GM21619 (cell line): Measurements from ENCODE around the gene UBE2Q2.

Source experiments
- ATAC-seq: cut with Tn5 transposase; IDR thresholded peaks from one replicate; pipeline ENCODE4 v1.9.1; 2021; ENCODE audit not compliant: unreplicated experiment

Gene UBE2Q2

DNA sequence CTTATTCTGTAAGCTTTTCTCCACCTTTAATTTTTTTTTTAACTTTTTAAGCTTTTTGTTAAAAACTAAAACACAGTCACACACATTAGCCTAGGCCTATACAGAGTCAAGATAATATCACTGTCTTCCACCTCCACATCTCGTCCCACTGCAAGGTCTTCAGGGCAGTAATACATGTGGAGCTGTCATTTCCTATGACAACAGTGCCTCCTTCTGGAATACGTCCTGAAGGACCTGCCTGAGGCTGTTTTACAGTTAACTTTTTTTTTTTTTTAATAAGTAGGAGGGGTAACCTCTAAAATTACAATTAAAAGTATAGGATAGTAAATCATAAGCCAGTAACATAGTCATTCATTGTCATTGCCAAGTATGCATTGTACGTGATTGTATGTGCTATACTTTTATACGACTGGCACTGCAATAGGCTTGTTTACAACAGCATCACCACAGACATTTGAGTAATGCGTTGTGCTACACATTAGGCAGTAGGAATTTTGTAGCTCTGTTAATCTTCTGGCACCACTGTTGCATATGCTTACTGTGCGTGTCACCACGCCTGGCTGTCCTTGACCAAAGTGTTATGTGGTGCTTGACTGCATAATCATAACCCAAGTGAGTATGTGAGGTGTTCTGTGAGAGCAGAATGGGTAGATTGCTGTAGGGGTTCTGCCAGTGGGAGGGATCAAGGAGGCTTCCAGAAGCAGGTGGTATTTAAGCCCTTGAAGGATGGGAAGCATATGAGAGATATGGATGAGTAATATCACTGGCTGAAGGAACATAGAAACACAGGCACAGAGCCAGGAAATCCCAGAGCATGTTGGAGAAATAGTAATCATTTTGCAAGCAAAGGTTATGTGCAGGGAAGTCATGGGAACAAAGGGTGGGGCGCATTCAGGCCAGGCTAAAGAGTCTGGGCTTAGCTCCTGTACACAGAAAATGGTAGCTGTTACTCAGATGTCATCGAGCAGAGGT is 78.8 kb downstream of the UBE2Q2 start:
- ATAC-seq, result no peak

DNA sequence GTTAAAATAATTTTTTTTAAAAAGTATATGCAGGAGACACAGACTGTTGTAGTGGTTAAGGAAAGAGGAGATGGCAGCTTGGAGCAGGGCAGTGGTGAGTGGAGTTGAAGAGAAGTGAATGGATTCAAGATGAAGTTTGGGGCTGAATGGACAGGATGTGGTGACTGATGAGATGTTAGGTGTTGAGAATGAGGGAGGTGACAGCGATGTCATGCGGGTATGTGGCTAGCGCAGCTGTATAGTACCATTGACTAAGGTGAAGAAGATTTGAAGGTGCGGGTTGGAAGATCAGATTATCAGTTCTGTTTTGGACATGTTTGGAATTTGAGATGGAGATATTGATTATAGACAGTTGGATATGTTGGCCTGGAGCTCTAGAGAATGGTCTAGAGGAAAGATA is 80.5 kb downstream of the UBE2Q2 start:
- ATAC-seq, result no peak

DNA sequence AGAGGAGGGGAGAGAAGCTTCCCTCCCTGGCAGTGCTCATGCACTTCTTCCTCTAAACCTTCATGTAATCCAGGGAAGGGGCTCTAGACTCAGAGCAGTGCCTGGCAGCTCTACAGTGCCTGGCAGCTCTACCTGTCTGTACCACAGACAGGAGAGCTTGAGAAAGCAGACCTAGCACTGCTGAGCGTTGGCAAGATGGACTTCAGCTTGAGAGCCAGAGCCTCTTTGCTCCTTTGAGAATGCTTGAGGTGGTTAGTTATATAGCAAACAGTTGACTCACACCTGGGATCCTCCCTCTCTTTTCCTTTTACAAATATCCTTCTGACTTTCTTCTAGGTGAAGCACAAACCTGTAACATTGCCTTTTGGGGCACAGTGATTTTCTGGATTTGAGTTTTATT is 81.3 kb downstream of the UBE2Q2 start:
- ATAC-seq, result no peak

DNA sequence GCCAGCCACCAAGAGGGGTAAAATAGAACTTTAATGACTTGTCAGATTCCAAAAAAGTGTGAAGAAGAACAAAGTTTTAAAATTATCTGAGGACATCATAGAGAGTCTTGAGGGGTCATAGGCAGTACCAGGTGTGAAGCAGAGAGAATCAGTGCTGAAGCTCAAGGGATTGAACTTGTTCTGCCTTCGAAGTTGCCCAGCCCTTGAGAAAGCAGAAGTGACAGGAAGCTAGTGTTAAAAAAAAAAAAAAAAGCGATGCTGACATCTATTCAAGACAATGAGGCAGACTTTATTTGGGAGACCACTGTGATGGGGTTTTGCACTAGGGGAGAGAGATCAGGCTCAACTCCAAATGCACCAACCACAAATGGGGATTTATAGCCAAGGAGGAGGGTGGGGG is 82.2 kb downstream of the UBE2Q2 start:
- no peak for ATAC-seq

DNA sequence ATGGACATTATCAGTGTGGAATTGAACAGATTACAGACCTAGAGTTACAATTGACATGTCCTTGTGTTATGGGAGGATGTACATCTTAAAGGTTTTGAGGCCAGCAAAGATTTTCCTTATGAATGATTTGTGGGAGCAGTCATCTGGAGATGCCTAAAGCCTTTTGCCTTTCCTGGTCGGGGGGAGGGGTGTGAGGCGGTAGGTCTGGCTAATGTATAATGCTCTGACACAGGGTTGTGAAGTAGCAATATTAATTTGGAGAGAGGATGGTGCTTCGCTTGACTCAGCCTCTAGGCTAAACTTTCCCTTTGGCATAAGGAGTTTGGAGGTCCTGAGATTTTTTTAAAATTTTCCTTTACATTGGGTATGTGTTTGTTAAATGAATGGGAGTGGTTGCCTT is 83.7 kb downstream of the UBE2Q2 start:
- no peak for ATAC-seq

DNA sequence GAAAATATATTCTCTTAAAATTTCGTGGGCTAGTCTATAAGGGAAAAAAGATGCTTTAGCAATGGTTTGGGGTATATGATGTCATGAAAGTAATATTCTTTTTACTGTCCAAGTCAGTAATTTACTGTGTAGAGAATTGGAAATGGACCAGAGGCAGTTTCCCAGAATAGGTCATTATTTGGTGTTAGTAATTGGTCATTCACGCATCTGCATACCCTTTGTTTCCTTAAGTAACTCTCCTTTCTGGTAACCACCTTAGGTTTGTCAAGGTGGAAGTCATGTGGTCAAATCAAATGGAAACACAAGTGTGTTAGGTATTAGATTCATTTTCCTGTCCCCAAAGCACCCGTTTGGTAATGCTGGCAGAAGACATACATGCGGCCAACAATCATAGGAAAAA is 84.4 kb downstream of the UBE2Q2 start:
- no peak for ATAC-seq

DNA sequence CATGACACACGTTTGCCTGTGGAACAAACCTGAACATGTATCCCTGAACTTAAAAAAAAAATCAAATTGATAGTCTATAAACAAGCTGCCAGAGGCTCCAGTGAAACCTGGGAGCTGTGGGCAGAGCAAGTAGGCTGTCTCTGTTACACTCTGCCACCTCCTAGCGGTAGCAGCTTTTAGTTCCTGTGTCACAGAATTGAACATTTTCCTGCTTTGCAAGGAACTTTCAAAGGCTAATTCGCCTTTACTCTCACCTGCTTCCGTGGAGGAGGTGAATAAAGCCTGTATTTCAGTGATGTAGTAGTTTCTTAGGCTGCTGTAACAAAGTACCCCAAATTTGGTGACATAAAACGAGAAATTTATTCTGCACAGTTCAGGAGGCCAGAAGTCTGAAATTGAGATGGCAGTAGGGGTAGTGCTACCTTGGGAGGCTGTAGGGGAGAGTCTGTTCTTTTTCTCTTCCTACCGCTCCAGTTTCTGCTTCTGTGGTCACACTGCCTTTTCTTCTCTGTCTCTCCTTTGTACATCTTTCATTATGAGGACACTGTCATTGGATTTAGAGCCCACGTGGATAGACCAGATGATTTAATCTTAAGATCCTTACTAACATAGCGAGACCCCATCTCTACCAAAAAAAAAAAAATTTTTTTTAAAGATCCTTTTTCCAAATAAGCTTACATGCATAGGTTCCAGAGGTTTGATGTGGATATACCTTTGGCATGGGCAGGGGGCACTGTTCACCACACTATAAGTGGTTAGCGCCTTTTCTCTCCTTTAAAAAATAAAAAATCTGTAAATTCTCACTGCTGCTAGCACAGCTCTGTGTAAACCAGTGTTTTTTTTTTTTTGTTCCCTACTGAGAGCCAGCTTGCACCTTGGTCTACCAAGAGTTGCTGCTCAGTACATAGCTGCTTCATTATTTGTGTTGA is 85.7 kb downstream of the UBE2Q2 start:
- no peak for ATAC-seq

DNA sequence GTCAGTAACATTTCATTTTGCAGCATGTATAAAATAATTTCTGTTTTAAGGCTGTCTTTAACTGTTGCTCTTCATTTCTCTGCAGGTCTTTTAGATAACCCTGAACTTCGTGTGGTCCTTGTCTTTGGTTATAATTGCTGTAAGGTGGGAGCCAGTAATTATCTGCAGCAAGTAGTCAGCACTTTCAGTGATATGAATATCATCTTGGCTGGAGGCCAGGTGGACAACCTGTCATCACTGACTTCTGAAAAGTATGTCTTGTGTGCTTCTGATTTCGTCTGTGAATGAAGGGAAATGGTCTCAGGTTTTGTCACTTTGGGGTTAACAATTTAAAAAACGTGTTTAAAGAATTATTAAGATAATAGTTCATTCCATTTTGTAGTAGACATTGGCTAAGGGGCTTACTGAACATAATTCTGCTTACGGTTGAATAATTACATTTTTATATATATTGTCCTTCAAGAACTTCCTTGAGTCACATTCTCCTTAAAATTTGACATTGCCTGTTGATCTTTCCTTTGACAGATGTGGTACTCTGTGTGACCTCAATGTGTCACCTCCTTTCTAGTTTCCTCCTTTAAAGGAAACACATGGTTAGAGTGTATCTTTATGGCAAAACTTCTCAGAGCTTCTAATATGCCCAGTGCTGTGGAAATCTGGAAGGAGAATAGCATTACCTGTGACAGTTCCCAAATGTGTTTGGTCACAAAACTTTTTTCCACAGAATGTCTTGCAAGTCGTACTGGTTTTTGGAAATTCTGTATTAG is 86.7 kb downstream of the UBE2Q2 start:
- no peak for ATAC-seq

DNA sequence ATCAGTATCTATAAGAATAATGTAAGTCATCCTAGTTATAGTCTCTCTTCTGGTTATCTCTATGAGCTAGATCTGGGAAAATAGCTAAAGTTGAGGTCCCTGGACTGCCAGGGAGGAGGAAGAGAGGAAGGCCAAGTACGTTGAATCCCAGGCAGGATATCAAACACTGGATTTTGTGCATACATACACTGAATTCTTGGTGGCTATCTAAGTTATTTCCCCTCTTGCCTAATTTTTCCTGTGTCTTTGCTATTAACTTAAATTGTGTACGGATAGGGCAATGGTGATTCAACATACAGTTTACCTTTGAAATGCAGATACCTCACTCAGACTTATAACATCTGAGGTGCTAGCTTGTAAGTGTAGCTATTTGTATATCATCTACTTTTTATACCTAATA is 87.6 kb downstream of the UBE2Q2 start:
- no peak for ATAC-seq

DNA sequence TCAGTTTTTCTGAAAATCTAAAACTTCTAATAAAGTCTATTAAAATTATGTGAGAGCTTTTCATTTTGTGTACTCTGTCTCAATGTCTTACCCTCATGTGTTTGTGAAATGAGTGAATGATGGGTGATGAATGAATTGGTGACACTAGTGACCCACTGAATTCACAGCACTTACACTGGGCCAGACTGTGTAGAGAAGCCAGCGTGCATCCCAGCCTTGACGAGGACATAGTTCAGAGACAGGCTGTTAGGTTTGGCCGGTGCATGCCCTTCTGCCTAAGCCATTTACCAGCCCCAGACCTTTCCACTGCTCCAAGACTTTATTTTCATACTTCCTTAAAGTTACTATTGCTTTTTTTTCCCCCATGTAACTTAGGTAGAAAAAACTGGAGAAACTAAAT is 99.2 kb downstream of the UBE2Q2 start:
- ATAC-seq, result no peak

DNA sequence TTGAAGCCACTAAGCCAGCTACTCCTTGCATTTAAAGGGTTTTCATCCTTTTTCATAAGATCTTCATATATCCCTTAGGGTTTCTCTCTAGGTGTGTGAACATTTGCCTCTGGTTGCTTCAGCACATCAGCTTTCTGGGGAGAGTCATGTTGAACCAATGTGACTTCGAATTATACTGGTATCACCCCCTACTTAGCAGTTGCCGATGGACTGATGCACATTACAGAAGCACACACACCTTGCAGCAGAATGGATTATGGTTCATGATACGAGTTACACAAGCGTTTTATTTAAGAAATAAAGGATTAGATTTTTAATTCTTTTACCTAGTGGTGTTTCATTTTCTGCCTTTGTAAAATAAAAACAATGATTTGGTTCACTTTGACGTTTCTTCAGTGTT is 100.0 kb downstream of the UBE2Q2 start:
- ATAC-seq, result no peak

DNA sequence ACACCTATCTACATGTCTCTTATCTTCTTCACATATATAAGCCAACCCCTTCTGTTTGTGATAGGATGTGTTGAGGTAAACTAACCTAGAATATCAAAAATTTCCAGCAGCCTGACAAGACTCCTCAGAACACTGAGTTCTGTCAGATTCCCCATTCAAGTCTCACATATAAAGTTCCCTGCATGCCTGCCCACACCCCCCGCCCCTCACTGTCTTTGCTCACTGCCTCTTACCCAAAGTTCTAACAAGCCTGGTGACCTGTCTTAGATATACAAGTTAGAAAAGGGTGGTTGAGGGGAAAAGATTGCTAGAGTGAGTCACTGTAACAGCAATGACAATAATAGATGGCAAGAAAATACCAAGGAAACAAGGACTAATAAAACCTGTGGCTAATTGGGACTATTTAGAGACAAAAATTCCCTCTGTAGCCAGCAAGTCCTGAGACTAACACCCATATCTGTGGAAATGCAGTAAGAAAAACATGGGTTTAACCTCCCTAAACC is 100.5 kb downstream of the UBE2Q2 start:
- no peak for ATAC-seq

DNA sequence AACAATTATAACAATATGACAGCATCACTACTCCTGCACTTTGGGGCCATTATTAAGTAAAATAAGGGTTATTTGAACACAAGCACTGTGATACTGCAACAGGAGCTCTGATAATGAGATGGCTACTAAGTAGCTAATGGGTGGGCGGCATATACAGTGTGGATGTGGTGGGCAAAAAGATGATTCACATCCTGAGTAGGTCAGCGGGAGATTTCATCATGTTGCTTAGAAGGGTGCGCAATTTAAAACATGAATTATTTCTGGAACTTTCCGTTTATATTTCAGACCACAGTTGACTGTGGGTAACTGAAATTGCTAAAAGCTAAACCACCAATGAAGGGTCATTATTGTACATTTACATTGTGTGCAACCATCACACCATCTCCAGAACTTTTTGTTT is 102.7 kb downstream of the UBE2Q2 start:
- ATAC-seq, result no peak

DNA sequence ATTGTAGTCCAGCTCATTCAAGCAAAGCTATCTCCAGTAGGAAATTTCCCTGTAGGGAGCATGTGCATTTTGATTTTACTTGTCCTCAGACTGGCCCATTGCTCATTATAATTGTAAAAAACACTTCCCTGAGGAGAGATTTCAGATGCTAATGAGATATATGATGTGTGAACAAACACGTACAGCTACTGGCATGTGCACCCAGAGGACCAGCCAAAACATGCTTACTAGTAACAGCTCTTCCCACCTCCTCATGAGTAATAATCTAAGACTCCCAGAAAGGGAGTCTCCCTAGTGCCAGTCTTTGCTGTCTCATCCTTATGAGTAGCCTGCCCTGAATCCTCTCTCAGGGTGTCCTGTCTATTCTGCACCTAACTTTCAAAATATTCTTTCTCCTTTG is 103.8 kb downstream of the UBE2Q2 start:
- no peak for ATAC-seq

DNA sequence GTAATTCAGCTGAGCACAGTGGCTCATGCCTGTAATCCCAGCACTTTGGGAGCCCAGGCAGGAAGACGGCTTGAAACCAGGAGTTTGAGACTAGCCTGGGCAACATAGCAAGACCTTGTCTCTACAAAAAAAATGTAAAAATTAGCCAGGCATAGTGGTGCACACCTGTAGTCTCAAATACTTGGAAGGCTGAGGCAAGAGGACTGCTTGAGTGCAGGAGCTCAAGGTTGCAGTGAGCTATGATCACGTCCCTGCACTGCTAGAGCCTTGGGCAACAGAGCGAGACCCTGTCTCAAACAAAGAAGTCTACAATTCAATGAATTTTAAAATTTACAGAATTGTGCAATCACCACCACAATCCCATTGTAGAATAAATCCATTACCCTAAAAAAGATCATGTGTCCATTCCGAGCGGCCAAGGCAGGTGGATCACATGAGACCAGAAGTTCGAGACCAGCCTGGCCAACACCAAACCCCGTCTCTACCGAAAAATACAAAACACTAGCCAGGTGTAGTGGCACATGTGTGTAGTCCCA is 105.6 kb downstream of the UBE2Q2 start:
- no peak for ATAC-seq
